HG03097 (cell line): Measurements from ENCODE around the gene SART3.
"Not testable (repeated sequence)": the region's sequence is repeated elsewhere in the genome, so short reads cannot be mapped to it uniquely, and the experiment has no call there.

ENCODE experiments used
- ATAC-seq: cut with Tn5 transposase; IDR thresholded peaks from one replicate; pipeline ENCODE4 v1.9.1; 2021; ENCODE audit not compliant: unreplicated experiment, low FRiP score

Gene SART3

GRCh38 chr12:108505129-108505528 lies 55.8 kb downstream of the SART3 start:
- no peak for ATAC-seq

- no peak for ATAC-seq
Measured at GRCh38 chr12:108502922-108503321, 58.1 kb downstream of the SART3 start.

- no peak for ATAC-seq
Measured at GRCh38 chr12:108498136-108498535, 62.8 kb downstream of the SART3 start.

GRCh38 chr12:108495823-108496579 lies 65.0 kb downstream of the SART3 start:
- ATAC-seq: no peak

- ATAC-seq: no peak
Measured at GRCh38 chr12:108495054-108495453, 65.9 kb downstream of the SART3 start.

- ATAC-seq: no peak
Measured at GRCh38 chr12:108491256-108491655, 69.7 kb downstream of the SART3 start.

- not testable (repeated sequence) for ATAC-seq
Measured at GRCh38 chr12:108487029-108487428, 73.9 kb downstream of the SART3 start.

- not testable (repeated sequence) for ATAC-seq
Measured at GRCh38 chr12:108485371-108485770, 75.6 kb downstream of the SART3 start.

GRCh38 chr12:108484845-108485244 lies 76.1 kb downstream of the SART3 start:
- ATAC-seq: no peak

- ATAC-seq: no peak
Measured at GRCh38 chr12:108484431-108484830, 76.5 kb downstream of the SART3 start.

- no peak for ATAC-seq
Measured at GRCh38 chr12:108483213-108484059, 77.5 kb downstream of the SART3 start.

GRCh38 chr12:108482717-108483212 lies 78.2 kb downstream of the SART3 start:
- ATAC-seq: no peak

GRCh38 chr12:108479364-108480070 lies 81.5 kb downstream of the SART3 start:
- no peak for ATAC-seq

GRCh38 chr12:108478611-108479206 lies 82.3 kb downstream of the SART3 start:
- no peak for ATAC-seq

GRCh38 chr12:108477881-108478259 lies 83.1 kb downstream of the SART3 start:
- ATAC-seq: no peak

- ATAC-seq: no peak
Measured at GRCh38 chr12:108477055-108477880, 83.7 kb downstream of the SART3 start.

GRCh38 chr12:108475396-108475795 lies 85.6 kb downstream of the SART3 start:
- no peak for ATAC-seq

GRCh38 chr12:108473400-108474055 lies 87.4 kb downstream of the SART3 start:
- no peak for ATAC-seq
